GM23248 (cell line): ENCODE data around the gene PPT2.

Experiments used
- EZH2 ChIP-seq: fragments of 200-600 bp; sonication (generic); IDR thresholded peaks from 2 replicates; pipeline ENCODE4 v1.6.1; 2018; ENCODE audit warnings: antibody characterized with exemption, mild to moderate bottlenecking; ENCODE audit not compliant: insufficient read depth, poor library complexity, severe bottlenecking
- EZH2phosphoT487 ChIP-seq: fragments of 200-600 bp; sonication (generic); IDR thresholded peaks from 2 replicates; pipeline ENCODE4 v1.6.1; 2018; ENCODE audit warnings: antibody characterized with exemption, moderate library complexity, mild to moderate bottlenecking, low read depth; ENCODE audit not compliant: insufficient read depth

GRCh38 chr6:32133786-32134185, 20.2 kb upstream of the PPT2 start:
- no peak for TF ChIP-seq EZH2
- no peak for TF ChIP-seq EZH2phosphoT487
